GM12878 (cell line): ENCODE results near the gene CIAO1. TPM values are rescaled to one million over a fixed set of nuclear protein-coding genes. Genes with fewer than 3 reads are reported as not detected.

Source experiments
- ATF7 ChIP-seq: fragments of 450-650 bp; IDR thresholded peaks from 2 replicates; pipeline ENCODE4 v1.6.1; 2016; ENCODE audit warnings: low read depth, mild to moderate bottlenecking
- BHLHE40 ChIP-seq, 2 experiments: fragments of 450-650 bp in 1 of 2; IDR thresholded peaks; 2 replicates each; pipeline ENCODE4 v1.6.1; 2011 to 2017; ENCODE audit warnings: low read depth in 2 of 2, borderline replicate concordance in 1 of 2, improper control_type of control experiment in 1 of 2, low read length in 1 of 2, mild to moderate bottlenecking in 1 of 2
- CEBPB ChIP-seq, 2 experiments: fragments of 150-350 bp in 1 of 2; IDR thresholded peaks; 2 replicates each; pipeline ENCODE4 v1.6.1; 2012 to 2014; ENCODE audit warnings: low read depth in 2 of 2, low read length in 2 of 2, borderline replicate concordance in 1 of 2, inconsistent platforms in 1 of 2
- CHD4 ChIP-seq: fragments of 200-600 bp; sonication (generic); IDR thresholded peaks from 2 replicates; pipeline ENCODE4 v1.6.1; 2016; ENCODE audit warnings: mild to moderate bottlenecking
- EP300 ChIP-seq, 2 experiments: fragments of 150-350 bp in 1 of 2; IDR thresholded peaks; 2 replicates each; pipeline ENCODE4 v1.6.1; 2011 to 2012; ENCODE audit warnings: low read depth in 2 of 2, low read length in 2 of 2, borderline replicate concordance in 1 of 2, improper control_type of control experiment in 1 of 2, inconsistent platforms in 1 of 2; ENCODE audit not compliant: control insufficient read depth in 1 of 2
- MAX ChIP-seq: IDR thresholded peaks from 2 replicates; pipeline ENCODE4 v1.6.1; 2012; ENCODE audit warnings: low read depth, low read length, improper control_type of control experiment
- MEF2A ChIP-seq: IDR thresholded peaks from 2 replicates; pipeline ENCODE4 v1.6.1; 2011; ENCODE audit warnings: low read depth, mild to moderate bottlenecking, low read length, moderate library complexity; ENCODE audit not compliant: insufficient read depth
- MEF2B ChIP-seq: fragments of 450-650 bp; IDR thresholded peaks from 2 replicates; pipeline ENCODE4 v1.6.1; 2018; ENCODE audit warnings: mild to moderate bottlenecking, moderate library complexity; ENCODE audit not compliant: partially characterized antibody, poor library complexity, severe bottlenecking
- MXI1 ChIP-seq: fragments of 150-350 bp; IDR thresholded peaks from 2 replicates; pipeline ENCODE4 v1.6.1; 2011; ENCODE audit warnings: low read depth, mild to moderate bottlenecking, inconsistent platforms, low read length, improper control_type of control experiment
- MYB ChIP-seq: fragments of 150-350 bp; IDR thresholded peaks from 2 replicates; pipeline ENCODE4 v1.6.1; 2014; ENCODE audit warnings: mild to moderate bottlenecking, low read depth, low read length, borderline replicate concordance
- NFIC ChIP-seq: IDR thresholded peaks from 2 replicates; pipeline ENCODE4 v1.6.1; 2012; ENCODE audit warnings: low read depth, mild to moderate bottlenecking, inconsistent platforms, low read length, moderate library complexity
- NFYA ChIP-seq: IDR thresholded peaks from 2 replicates; pipeline ENCODE4 v1.6.1; 2011; ENCODE audit warnings: low read depth, mild to moderate bottlenecking, low read length, improper control_type of control experiment, borderline replicate concordance
- NFYB ChIP-seq: IDR thresholded peaks from 2 replicates; pipeline ENCODE4 v1.6.1; 2011; ENCODE audit warnings: low read depth, mild to moderate bottlenecking, low read length, improper control_type of control experiment, moderate library complexity; ENCODE audit not compliant: insufficient read depth
- NR2C2 ChIP-seq: IDR thresholded peaks from 2 replicates; pipeline ENCODE4 v1.6.1; 2011; ENCODE audit warnings: borderline replicate concordance, low read depth; ENCODE audit not compliant: control insufficient read depth, insufficient read length
- POLR2A ChIP-seq: IDR thresholded peaks from 2 replicates; pipeline ENCODE4 v1.6.1; 2011; ENCODE audit warnings: low read depth, mild to moderate bottlenecking, low read length
- RAD51 ChIP-seq: fragments of 450-650 bp; IDR thresholded peaks from 2 replicates; pipeline ENCODE4 v1.6.1; 2016; ENCODE audit warnings: moderate library complexity, mild to moderate bottlenecking, inconsistent platforms
- RB1 ChIP-seq: fragments of 450-650 bp; formaldehyde crosslinking; IDR thresholded peaks from 2 replicates; pipeline ENCODE4 v1.6.1; 2017; ENCODE audit warnings: mild to moderate bottlenecking, borderline replicate concordance
- RCOR1 ChIP-seq: conservative IDR thresholded peaks from 2 replicates; pipeline ENCODE4 v1.6.1; 2012; ENCODE audit warnings: low read depth, low read length, improper control_type of control experiment
- RELB ChIP-seq: fragments of 450-650 bp; IDR thresholded peaks from 2 replicates; pipeline ENCODE4 v1.6.1; 2017; ENCODE audit warnings: low read depth, mild to moderate bottlenecking, moderate library complexity
- STAT3 ChIP-seq: IDR thresholded peaks from 2 replicates; pipeline ENCODE4 v1.6.1; 2011; ENCODE audit warnings: low read depth, low read length, improper control_type of control experiment
- SUPT20H ChIP-seq: IDR thresholded peaks from 2 replicates; pipeline ENCODE4 v1.6.1; 2011; ENCODE audit warnings: low read depth, mild to moderate bottlenecking, low read length, moderate library complexity, borderline replicate concordance; ENCODE audit not compliant: control insufficient read depth
- YBX1 ChIP-seq: fragments of 450-650 bp; IDR thresholded peaks from 2 replicates; pipeline ENCODE4 v1.6.1; 2016; ENCODE audit warnings: antibody characterized with exemption
- ZNF274 ChIP-seq: IDR thresholded peaks from one replicate; pipeline ENCODE4 v1.8.0; 2011; ENCODE audit not compliant: insufficient read length, insufficient read depth
- polyA plus RNA-seq, 11 experiments: library from polyadenylated mRNA; depleted of rRNA in 4 of 11; unstranded in 6 of 11; stranded (reverse) in 5 of 11; fragments of >200 nt; fragmentation: Nextera tagmentation in 4 of 11; fragmentation: Illumina TruSeq in 1 of 11; extraction: Ambion mirVana in 4 of 11; extraction: Trizol in 1 of 11; gene quantifications; 1 replicate in 1 of 11; 2 replicates in 10 of 11; pipeline versions ENCODE4 v1.2.1 to v1.2.3, GENCODE V29; 2011 to 2016; ENCODE audit warnings: inconsistent platforms in 2 of 11, missing spikeins in 2 of 11, low read depth in 1 of 11
- total RNA-seq, 4 experiments: library from RNA; depleted of rRNA in 3 of 4; stranded (reverse); fragments of >200 nt in 3 of 4; fragmentation: Illumina TruSeq in 1 of 4; extraction: Trizol in 1 of 4; gene quantifications; 2 replicates each; pipeline versions ENCODE4 v1.2.1 to v1.2.3, GENCODE V29; 2013 to 2021
- TF ChIP-seq, protein P1 (sequence below): fragments of 450-650 bp; IDR thresholded peaks from 2 replicates; pipeline ENCODE4 v1.6.1; 2017; ENCODE audit warnings: mild to moderate bottlenecking, moderate library complexity

The CIAO1 gene
- total and polyA plus RNA-seq, 10 of the 15 experiments (the other 5 are each of a cell fraction or from before 2014, with no cell fraction given), result 8.3 to 89.4 (median 63.4) TPM

DNA sequence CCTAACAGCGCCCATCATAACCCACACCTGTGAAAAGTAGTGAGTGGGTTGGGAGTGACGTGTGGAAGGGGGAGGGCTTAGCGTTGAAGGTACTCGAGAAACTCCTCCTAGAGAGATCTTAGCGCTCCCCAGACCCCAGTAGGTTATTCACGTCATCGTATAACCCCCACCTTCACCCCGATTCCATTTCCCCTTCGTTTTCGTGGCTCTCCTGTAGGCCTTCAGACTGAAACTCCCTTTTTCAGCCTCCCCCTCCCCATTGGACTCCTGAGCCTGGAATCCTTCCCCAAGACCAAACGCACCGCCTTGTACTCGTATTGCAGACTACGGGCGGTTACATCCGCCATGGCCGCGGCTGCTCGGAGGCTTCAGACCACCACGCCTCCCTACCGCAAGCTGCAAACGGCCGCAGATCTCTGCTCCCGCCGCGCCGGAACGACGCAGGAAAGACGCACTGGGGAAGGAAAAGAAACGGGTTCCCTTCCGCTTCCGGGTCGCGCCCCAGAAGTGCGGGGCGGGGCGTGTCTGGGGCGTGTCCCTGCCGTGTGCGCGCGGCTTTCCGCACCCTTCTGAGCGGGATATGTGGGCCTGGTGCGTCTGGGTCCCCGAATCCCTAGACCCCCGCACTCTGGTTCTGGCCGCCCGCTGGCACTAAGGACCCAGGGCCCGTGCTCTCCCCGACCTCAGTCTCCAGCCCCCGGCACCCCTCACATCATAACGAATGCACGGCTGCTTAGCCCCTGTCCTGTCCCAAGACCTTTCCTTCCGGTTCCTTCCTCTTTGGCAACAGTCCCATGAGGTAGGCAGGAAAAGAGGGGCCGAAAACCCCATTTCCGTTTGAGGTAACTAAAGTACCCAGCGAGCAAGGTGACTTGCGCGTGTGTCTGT lies 39.3 kb downstream of the CIAO1 start, which contains the start of gene SNRNP200 (continued):
- peak; percentile 6 to 66; a peak in 2 of 4 replicates for TF ChIP-seq BHLHE40 (IDR thresholded peaks at IDR 0.05; ENCODE audit: borderline replicate concordance in 1 of 2, low read depth in 2 of 2, low read length in 1 of 2)
- TF ChIP-seq MXI1, result peak; percentile 63
- TF ChIP-seq POLR2A, result peak; percentile 94
- peak; percentile 51; the same call in 1 of the 2 replicates for TF ChIP-seq NFIC
- no peak for TF ChIP-seq YBX1
- peak; percentile 92; the same call in 1 of the 2 replicates for TF ChIP-seq RB1
- TF ChIP-seq EP300 (IDR thresholded peaks at IDR 0.05; ENCODE audit: borderline replicate concordance in 1 of 2, control insufficient read depth in 1 of 2, low read depth in 2 of 2, low read length in 2 of 2), result 0 out of 4 replicates have a peak, but pooled peaks of 1 of the 2 experiments have one; percentile 33
- TF ChIP-seq MYB, result no peak
- peak; percentile 79 for TF ChIP-seq MAX
- no peak for TF ChIP-seq CHD4
- TF ChIP-seq RAD51, result no peak
- no peak for TF ChIP-seq NFYB
- TF ChIP-seq RELB, result peak; percentile 85
- TF ChIP-seq CEBPB (IDR thresholded peaks at IDR 0.05; ENCODE audit: borderline replicate concordance in 1 of 2, low read depth in 2 of 2, low read length in 2 of 2), result no peak
- TF ChIP-seq SUPT20H, result no peak
- TF ChIP-seq, protein P1, sequence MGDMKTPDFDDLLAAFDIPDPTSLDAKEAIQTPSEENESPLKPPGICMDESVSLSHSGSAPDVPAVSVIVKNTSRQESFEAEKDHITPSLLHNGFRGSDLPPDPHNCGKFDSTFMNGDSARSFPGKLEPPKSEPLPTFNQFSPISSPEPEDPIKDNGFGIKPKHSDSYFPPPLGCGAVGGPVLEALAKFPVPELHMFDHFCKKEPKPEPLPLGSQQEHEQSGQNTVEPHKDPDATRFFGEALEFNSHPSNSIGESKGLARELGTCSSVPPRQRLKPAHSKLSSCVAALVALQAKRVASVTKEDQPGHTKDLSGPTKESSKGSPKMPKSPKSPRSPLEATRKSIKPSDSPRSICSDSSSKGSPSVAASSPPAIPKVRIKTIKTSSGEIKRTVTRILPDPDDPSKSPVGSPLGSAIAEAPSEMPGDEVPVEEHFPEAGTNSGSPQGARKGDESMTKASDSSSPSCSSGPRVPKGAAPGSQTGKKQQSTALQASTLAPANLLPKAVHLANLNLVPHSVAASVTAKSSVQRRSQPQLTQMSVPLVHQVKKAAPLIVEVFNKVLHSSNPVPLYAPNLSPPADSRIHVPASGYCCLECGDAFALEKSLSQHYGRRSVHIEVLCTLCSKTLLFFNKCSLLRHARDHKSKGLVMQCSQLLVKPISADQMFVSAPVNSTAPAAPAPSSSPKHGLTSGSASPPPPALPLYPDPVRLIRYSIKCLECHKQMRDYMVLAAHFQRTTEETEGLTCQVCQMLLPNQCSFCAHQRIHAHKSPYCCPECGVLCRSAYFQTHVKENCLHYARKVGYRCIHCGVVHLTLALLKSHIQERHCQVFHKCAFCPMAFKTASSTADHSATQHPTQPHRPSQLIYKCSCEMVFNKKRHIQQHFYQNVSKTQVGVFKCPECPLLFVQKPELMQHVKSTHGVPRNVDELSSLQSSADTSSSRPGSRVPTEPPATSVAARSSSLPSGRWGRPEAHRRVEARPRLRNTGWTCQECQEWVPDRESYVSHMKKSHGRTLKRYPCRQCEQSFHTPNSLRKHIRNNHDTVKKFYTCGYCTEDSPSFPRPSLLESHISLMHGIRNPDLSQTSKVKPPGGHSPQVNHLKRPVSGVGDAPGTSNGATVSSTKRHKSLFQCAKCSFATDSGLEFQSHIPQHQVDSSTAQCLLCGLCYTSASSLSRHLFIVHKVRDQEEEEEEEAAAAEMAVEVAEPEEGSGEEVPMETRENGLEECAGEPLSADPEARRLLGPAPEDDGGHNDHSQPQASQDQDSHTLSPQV, result no peak
- TF ChIP-seq NFYA, result no peak
- TF ChIP-seq NR2C2, result peak; percentile 71
- peak; percentile 25 for TF ChIP-seq MEF2B
- no peak for TF ChIP-seq STAT3
- no peak for TF ChIP-seq MEF2A
- no peak for TF ChIP-seq RCOR1
- peak; percentile 29; the same call in 1 of the 2 replicates for TF ChIP-seq ATF7
- no peak for TF ChIP-seq ZNF274
